Sigmoid colon (tissue), 7 donors: ENCODE results near the gene COL4A4. TPM values are rescaled to one million over a fixed set of nuclear protein-coding genes. Genes with fewer than 3 reads are reported as not detected.

Source experiments
- DNase-seq: peaks from one replicate; pipeline ENCODE4 v3.0.0-alpha.2; 2019
- H3K27ac ChIP-seq, 4 donors: fragments of 200-600 bp; sonication (generic); one replicate each; pipeline ENCODE4 v1.5.1; 2016 to 2019; ENCODE audit warnings: mild to moderate bottlenecking in 1 of 4
- H3K27me3 ChIP-seq, 3 donors: fragments of 200-600 bp; sonication (generic); one replicate each; pipeline ENCODE4 v1.5.1; 2019; ENCODE audit warnings: mild to moderate bottlenecking in 1 of 3
- H3K36me3 ChIP-seq, 4 donors: fragments of 200-600 bp; sonication (generic); one replicate each; pipeline ENCODE4 v1.5.1; 2016 to 2019
- H3K4me1 ChIP-seq, 4 donors: fragments of 200-600 bp; sonication (generic); one replicate each; pipeline ENCODE4 v1.5.1; 2017 to 2019
- H3K4me3 ChIP-seq, 4 donors: fragments of 200-600 bp; sonication (generic); one replicate each; pipeline ENCODE4 v1.5.1; 2017 to 2019; ENCODE audit warnings: mild to moderate bottlenecking in 2 of 4, moderate library complexity in 1 of 4
- H3K9me3 ChIP-seq, 4 donors: fragments of 200-600 bp in 3 of 4; sonication (generic) in 3 of 4; one replicate each; pipeline versions ENCODE4 v1.5.1 to v1.6.1; 2013 to 2019
- CTCF ChIP-seq, 4 experiments: fragments of 450-650 bp in 3 of 4; fragments of 200-600 bp in 1 of 4; IDR thresholded peaks; one replicate each; pipeline ENCODE4 v1.5.1; 2016 to 2019; ENCODE audit warnings: antibody characterized with exemption in 4 of 4, mild to moderate bottlenecking in 3 of 4, moderate library complexity in 2 of 4
- EP300 ChIP-seq, 4 donors: sonication (generic); formaldehyde crosslinking; IDR thresholded peaks; one replicate each; pipeline ENCODE4 v1.6.1; 2017; ENCODE audit warnings: antibody characterized with exemption in 4 of 4
- POLR2A ChIP-seq, 2 donors: fragments of 450-650 bp; IDR thresholded peaks; one replicate each; pipeline ENCODE4 v1.6.1; 2016; ENCODE audit warnings: antibody characterized with exemption in 2 of 2, mild to moderate bottlenecking in 2 of 2, moderate library complexity in 2 of 2
- POLR2AphosphoS5 ChIP-seq, 4 donors: sonication (generic); formaldehyde crosslinking; IDR thresholded peaks; one replicate each; pipeline ENCODE4 v1.6.1; 2017; ENCODE audit warnings: antibody characterized with exemption in 4 of 4
- WGBS, 2 donors: extraction: QIAGEN DNeasy Blood & Tissue Kit; methylation state at CpG; one replicate each; pipeline ENCODE4 v1.1.7; 2013; 5-methylcytosine and 5-hydroxymethylcytosine counted together
- intact Hi-C: fragments of 100-400 bp; cut with DNase I; formaldehyde crosslinking; loops from one replicate; pipeline ENCODE4 v1.15.1; 2023
- polyA plus RNA-seq, 3 donors: library from polyadenylated mRNA; stranded (reverse); fragments of 200-250 nt; gene quantifications; one replicate each; pipeline ENCODE4 v1.2.3, GENCODE V29; 2013
- total RNA-seq, 4 donors: library from RNA; depleted of rRNA; stranded (reverse); fragments of >200 nt; gene quantifications; one replicate each; pipeline ENCODE4 v1.1.0, GENCODE V29; 2016
- donor health status: healthy with polysubstance abuse.
- donor health status: Bipolar disorder and iron deficiency.
- donor health status: healthy.

COL4A4 gene
- total and polyA plus RNA-seq, 7 donors = 0.49 to 1.6 (median 1.2) TPM; not detected in 2

- Histone ChIP-seq H3K9me3 (no peaks in the 10 kb centered on the region), H3K4me3 (no peak overlapping the region), H3K36me3 (no peaks in the 10 kb centered on the region), H3K27ac (no peak overlapping the region), H3K4me1 (no peaks in the 10 kb centered on the region), H3K27me3 (no peaks in the 10 kb centered on the region)
- intact Hi-C loops = no loop called here
- TF ChIP-seq EP300 (IDR thresholded peaks at IDR 0.05) (no peak), CTCF (IDR thresholded peaks at IDR 0.05) (no peak), POLR2AphosphoS5 (IDR thresholded peaks at IDR 0.05) (no peak), POLR2A (IDR thresholded peaks at IDR 0.05) (no peak)
- DNase-seq = no peak
- 93 to 96% methylated on average over 4 of the region's 4 CpGs for WGBS, 2 donors
Measured at GRCh38 chr2:227141301-227141700, 22.7 kb downstream of the COL4A4 start.

- H3K36me3 ChIP-seq = no peaks in the 10 kb centered on the region
- no peak overlapping the region for H3K4me3 ChIP-seq
- TF ChIP-seq CTCF (IDR thresholded peaks at IDR 0.05) (no peak), POLR2AphosphoS5 (IDR thresholded peaks at IDR 0.05) (no peak), POLR2A (IDR thresholded peaks at IDR 0.05) (no peak), EP300 (IDR thresholded peaks at IDR 0.05) (no peak)
- intact Hi-C loops = no loop called here
- no peaks in the 10 kb centered on the region for H3K9me3 ChIP-seq
- 89% methylated on average over 5 of the region's 5 CpGs for WGBS, 2 donors
- DNase-seq = no peak
- no peaks in the 10 kb centered on the region for H3K4me1 ChIP-seq
- no peaks in the 10 kb centered on the region for H3K27me3 ChIP-seq
- no peak overlapping the region for H3K27ac ChIP-seq
Measured at GRCh38 chr2:227134591-227134990, 29.4 kb downstream of the COL4A4 start.

GRCh38 chr2:227132986-227133385 is 31.0 kb downstream of the COL4A4 start:
- intact Hi-C loops = no loop called here
- WGBS, 2 donors = 79% methylated on average over 4 of the region's 4 CpGs
- no peak for DNase-seq
- no peak for TF ChIP-seq CTCF (IDR thresholded peaks at IDR 0.05)
- no peak for TF ChIP-seq POLR2AphosphoS5 (IDR thresholded peaks at IDR 0.05)
- no peak for TF ChIP-seq POLR2A (IDR thresholded peaks at IDR 0.05)
- TF ChIP-seq EP300 (IDR thresholded peaks at IDR 0.05) = no peak
- Histone ChIP-seq H3K27me3 (no peaks in the 10 kb centered on the region), H3K9me3 (no peaks in the 10 kb centered on the region), H3K36me3 (no peaks in the 10 kb centered on the region), H3K4me3 (no peak overlapping the region), H3K27ac (no peak overlapping the region), H3K4me1 (no peaks in the 10 kb centered on the region)

- TF ChIP-seq EP300 (IDR thresholded peaks at IDR 0.05) (no peak), POLR2A (IDR thresholded peaks at IDR 0.05) (no peak), CTCF (IDR thresholded peaks at IDR 0.05) (no peak), POLR2AphosphoS5 (IDR thresholded peaks at IDR 0.05) (no peak)
- Histone ChIP-seq H3K4me1 (no peaks in the 10 kb centered on the region), H3K4me3 (no peak overlapping the region), H3K27ac (no peak overlapping the region), H3K27me3 (no peaks in the 10 kb centered on the region), H3K36me3 (no peaks in the 10 kb centered on the region), H3K9me3 (no peaks in the 10 kb centered on the region)
- no peak for DNase-seq
- 86 to 89% methylated on average over 8 of the region's 8 CpGs for WGBS, 2 donors
- intact Hi-C loops = no loop called here
Measured at GRCh38 chr2:227130636-227131035, 33.4 kb downstream of the COL4A4 start.

GRCh38 chr2:227127201-227127600 is 36.8 kb downstream of the COL4A4 start:
- Histone ChIP-seq H3K4me1 (no peaks in the 10 kb centered on the region), H3K9me3 (no peaks in the 10 kb centered on the region), H3K27ac (no peak overlapping the region), H3K4me3 (no peak overlapping the region), H3K36me3 (no peaks in the 10 kb centered on the region), H3K27me3 (no peaks in the 10 kb centered on the region)
- intact Hi-C loops = no loop called here
- WGBS, 2 donors = 17 to 48% methylated on average over 8 of the region's 8 CpGs
- TF ChIP-seq POLR2A (IDR thresholded peaks at IDR 0.05) (no peak), EP300 (IDR thresholded peaks at IDR 0.05) (no peak)
- no peak for DNase-seq
